Effector memory CD4-positive, alpha-beta T cell (primary cell): ENCODE data around the gene RGS6.

ENCODE experiments used
- DNase-seq, 3 donors: peaks; one replicate each; pipeline ENCODE4 v3.0.0-alpha.2; 2020
- H3K27ac ChIP-seq: 2 replicates; pipeline ENCODE4 v1.7.0; 2013; ENCODE audit warnings: mild to moderate bottlenecking, low read length, moderate library complexity; ENCODE audit not compliant: insufficient read depth, poor library complexity, severe bottlenecking
- H3K27me3 ChIP-seq: replicated peaks from 2 replicates; pipeline ENCODE4 v1.7.0; 2013; ENCODE audit warnings: mild to moderate bottlenecking, low read length; ENCODE audit not compliant: insufficient read depth, control insufficient read depth, poor library complexity, severe bottlenecking
- H3K36me3 ChIP-seq: 2 replicates; pipeline ENCODE4 v1.7.0; 2013; ENCODE audit warnings: mild to moderate bottlenecking, low read length, moderate library complexity; ENCODE audit not compliant: control insufficient read depth, insufficient read depth
- H3K4me1 ChIP-seq: 2 replicates; pipeline ENCODE4 v1.7.0; 2013; ENCODE audit warnings: low read length, mild to moderate bottlenecking; ENCODE audit not compliant: control insufficient read depth, insufficient read depth, poor library complexity, severe bottlenecking
- H3K4me3 ChIP-seq: 2 replicates; pipeline ENCODE4 v1.7.0; 2013; ENCODE audit warnings: low read length, low read depth, mild to moderate bottlenecking; ENCODE audit not compliant: insufficient read depth, poor library complexity, severe bottlenecking
- H3K9me3 ChIP-seq: 2 replicates; pipeline ENCODE4 v1.7.0; 2013; ENCODE audit warnings: mild to moderate bottlenecking, low read length, moderate library complexity; ENCODE audit not compliant: control insufficient read depth

RGS6 gene

DNA sequence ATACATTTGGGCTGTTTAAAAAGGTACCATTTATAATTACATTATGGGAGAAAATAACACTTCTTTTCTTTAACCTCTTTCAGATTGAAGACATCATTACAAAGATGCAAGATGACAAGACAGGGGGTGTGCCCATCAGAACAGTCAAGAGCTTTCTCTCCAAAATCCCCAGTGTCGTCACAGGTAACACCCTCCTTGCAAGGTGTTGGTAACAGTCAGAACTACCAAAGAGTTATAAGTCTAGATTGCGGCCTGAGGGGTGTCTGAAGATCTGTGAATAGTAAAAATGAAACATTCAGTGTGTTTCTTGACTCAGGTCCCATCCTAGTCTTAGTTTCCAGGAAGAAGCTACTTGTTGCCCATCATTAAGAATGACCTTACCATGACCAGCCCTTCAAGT is 419.8 kb downstream of the RGS6 start:
- Histone ChIP-seq H3K36me3 (no peaks in the 10 kb centered on the region), H3K9me3 (no peaks in the 10 kb centered on the region), H3K27me3 (no peaks in the 10 kb centered on the region), H3K4me1 (no peaks in the 10 kb centered on the region), H3K4me3 (no peak overlapping the region), H3K27ac (no peak overlapping the region)
- DNase-seq: no peak

DNA sequence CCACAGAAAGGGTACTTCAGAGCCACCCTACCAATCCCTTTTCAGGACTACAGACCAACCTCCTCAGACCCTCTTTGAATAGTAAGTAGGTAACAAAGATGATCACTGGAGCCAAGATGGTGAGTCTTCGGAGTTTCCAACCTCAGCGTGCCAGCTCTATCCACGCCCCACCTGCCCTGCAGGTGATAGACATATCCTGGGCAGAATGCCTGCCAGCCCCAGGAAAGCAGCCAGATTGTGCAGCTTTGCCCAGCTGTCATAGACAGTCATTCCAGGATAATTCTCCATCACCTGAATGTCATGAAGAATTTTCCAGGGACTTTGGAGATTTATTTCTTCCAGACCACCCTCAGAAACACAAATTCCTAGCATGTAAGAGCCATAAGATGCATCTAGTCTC is 434.4 kb downstream of the RGS6 start:
- no peaks in the 10 kb centered on the region for H3K27me3 ChIP-seq
- no peak overlapping the region for H3K27ac ChIP-seq
- no peak for DNase-seq
- no peak overlapping the region for H3K4me3 ChIP-seq
- H3K9me3 ChIP-seq: no peaks in the 10 kb centered on the region
- H3K4me1 ChIP-seq: no peaks in the 10 kb centered on the region
- no peaks in the 10 kb centered on the region for H3K36me3 ChIP-seq

DNA sequence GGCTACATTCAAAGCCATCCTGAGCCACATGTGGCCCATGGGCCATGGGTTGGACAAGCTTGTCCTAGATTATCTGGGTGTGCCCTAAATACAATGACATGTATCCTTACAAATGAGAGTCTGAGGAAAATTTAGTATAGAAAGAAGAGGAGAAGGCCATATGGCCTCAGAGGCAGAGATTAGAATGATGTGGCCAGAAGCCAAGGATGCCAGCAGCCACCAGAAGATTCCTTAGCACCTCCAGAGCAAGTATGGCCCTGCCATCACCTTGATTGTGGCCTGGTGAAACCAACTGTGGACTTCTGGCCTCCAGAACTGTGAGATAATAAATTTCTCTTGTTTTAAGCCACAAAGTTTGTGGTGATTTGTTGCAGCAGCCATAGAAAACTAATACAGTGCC is 436.9 kb downstream of the RGS6 start:
- H3K36me3 ChIP-seq: no peaks in the 10 kb centered on the region
- H3K27ac ChIP-seq: no peak overlapping the region
- no peak for DNase-seq
- no peaks in the 10 kb centered on the region for H3K9me3 ChIP-seq
- H3K27me3 ChIP-seq: no peaks in the 10 kb centered on the region
- no peak overlapping the region for H3K4me3 ChIP-seq
- no peaks in the 10 kb centered on the region for H3K4me1 ChIP-seq

DNA sequence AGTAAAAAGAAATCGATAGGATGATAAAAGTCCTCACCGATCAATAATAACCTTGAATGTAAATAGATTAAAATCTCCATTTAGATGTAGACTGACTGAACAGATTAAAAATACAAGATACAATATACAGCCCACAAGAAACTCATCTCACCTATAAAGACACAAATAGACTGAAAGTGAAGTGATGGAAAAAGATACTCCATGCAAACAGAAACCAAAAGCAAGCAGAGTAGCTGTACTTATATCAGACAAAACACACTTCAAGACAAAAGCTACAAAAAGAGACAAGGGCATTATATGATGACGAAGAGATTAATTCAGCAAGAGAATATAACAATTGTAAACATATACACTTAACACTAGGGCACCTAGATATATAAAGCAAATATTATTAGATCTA is 444.8 kb downstream of the RGS6 start:
- Histone ChIP-seq H3K27ac (no peak overlapping the region), H3K4me3 (no peak overlapping the region), H3K4me1 (no peaks in the 10 kb centered on the region), H3K9me3 (no peaks in the 10 kb centered on the region), H3K27me3 (peaks cover 4% of the 10 kb centered on the region), H3K36me3 (no peaks in the 10 kb centered on the region)
- DNase-seq: no peak

DNA sequence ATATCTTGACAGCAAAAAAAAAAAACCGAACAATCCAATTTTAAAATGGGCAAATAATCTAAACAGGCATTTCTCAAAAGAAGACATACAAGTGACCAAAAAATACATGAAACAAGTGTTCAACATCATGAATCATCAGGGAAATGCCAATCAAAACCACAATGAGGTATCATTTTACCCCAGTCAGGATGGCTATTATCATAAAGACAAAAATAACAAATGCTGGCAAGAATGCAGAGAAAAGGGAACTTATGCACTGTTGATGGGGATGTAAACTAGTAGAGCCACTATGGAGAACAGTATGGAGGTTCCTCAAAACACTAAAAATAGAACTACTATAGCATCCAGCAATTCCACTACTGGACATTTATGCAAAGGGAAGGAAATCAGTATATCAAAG is 448.2 kb downstream of the RGS6 start:
- Histone ChIP-seq H3K27me3 (peaks cover 2% of the 10 kb centered on the region), H3K9me3 (no peaks in the 10 kb centered on the region), H3K4me1 (no peaks in the 10 kb centered on the region), H3K4me3 (no peak overlapping the region), H3K36me3 (no peaks in the 10 kb centered on the region), H3K27ac (no peak overlapping the region)
- DNase-seq: no peak

DNA sequence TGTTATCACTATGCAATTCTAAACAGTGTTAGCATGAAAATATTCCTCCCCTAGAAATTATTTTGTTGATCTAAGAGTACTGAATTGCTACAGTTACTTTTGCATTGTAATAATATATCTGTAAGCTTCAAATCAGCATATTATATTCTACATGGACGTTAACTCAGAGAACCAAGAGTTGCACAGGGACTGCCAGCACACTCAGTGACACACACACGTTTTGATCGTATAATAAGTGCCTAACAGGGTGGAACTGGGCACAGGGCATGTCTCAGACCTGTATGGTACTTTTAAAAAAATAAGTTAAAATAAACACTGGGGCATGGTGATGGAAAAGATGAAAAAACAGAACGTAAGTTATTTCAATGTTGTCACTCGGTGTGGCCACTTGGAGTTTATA is 451.6 kb downstream of the RGS6 start:
- H3K4me3 ChIP-seq: no peak overlapping the region
- H3K4me1 ChIP-seq: no peaks in the 10 kb centered on the region
- H3K36me3 ChIP-seq: no peaks in the 10 kb centered on the region
- no peaks in the 10 kb centered on the region for H3K27me3 ChIP-seq
- no peak overlapping the region for H3K27ac ChIP-seq
- no peaks in the 10 kb centered on the region for H3K9me3 ChIP-seq
- no peak for DNase-seq

DNA sequence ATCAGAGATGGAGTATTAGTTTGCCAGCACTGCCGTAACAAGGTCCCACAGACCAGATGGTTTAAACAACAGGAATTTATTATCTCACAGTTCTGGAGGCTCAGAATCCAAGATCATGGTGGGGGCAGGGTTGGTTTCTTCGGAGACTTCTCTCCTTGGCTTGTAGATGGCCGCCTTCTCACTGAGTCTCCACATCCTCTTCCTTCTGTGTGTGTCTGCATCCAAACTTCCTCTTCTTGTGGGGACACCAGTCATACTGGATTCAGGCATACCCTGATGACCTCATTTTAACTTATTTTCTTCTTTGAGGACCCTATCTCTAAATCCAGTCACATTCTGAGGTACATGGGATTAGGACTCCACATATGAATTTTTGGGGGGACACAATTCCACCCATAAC is 455.5 kb downstream of the RGS6 start:
- Histone ChIP-seq H3K4me1 (no peaks in the 10 kb centered on the region), H3K4me3 (no peak overlapping the region), H3K9me3 (no peaks in the 10 kb centered on the region), H3K27me3 (no peaks in the 10 kb centered on the region), H3K36me3 (no peaks in the 10 kb centered on the region), H3K27ac (no peak overlapping the region)
- DNase-seq: no peak

DNA sequence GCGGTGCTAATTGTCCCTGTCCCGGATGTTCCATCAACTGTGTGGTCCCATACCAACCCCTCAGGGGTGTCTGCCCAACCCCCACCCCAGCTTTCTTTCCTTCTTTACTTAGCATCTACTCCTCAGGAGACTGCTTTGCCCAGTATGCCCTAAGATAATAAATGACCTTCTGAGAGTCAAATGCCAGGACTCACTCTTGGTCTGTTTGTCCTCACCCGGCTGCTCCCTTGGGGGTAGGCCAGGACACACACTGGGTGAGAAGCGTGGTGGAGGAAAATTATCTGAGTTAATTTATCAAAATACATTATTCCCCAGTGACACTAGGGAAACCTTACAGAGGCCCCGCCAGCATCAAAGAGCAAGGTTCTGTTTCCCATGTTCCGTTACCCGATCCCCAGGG is 457.0 kb downstream of the RGS6 start:
- no peaks in the 10 kb centered on the region for H3K9me3 ChIP-seq
- no peaks in the 10 kb centered on the region for H3K4me1 ChIP-seq
- no peaks in the 10 kb centered on the region for H3K27me3 ChIP-seq
- no peak overlapping the region for H3K4me3 ChIP-seq
- DNase-seq: no peak
- H3K27ac ChIP-seq: no peak overlapping the region
- no peaks in the 10 kb centered on the region for H3K36me3 ChIP-seq

DNA sequence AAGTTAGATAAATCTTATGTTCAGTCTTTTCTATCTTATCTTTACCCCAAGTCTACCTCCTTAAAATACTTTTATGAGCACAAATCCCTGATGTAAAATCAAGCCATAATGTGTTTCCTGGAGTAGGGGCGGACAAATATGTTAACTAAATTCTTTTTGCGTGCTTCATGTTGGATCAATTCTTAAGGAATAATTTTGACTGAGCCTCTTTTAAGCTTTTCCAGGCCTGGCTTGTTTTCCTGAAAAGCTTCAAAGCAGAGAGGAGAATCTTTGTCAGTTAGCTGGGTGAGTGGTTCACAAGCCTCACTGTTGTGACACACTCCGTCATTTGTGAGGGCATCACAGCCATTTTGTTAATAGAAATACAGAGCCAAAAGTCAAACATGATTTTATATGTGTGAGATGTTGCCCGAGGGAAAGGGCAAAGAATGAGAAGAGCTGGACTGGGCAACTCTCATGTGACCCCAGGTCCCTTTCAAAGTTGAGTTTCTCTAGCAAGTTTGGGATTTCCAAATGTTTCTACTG is 468.9 kb downstream of the RGS6 start:
- DNase-seq: no peak
- Histone ChIP-seq H3K4me1 (no peaks in the 10 kb centered on the region), H3K4me3 (no peak overlapping the region), H3K36me3 (no peaks in the 10 kb centered on the region), H3K27ac (no peak overlapping the region), H3K9me3 (no peaks in the 10 kb centered on the region), H3K27me3 (peaks cover 4% of the 10 kb centered on the region)

DNA sequence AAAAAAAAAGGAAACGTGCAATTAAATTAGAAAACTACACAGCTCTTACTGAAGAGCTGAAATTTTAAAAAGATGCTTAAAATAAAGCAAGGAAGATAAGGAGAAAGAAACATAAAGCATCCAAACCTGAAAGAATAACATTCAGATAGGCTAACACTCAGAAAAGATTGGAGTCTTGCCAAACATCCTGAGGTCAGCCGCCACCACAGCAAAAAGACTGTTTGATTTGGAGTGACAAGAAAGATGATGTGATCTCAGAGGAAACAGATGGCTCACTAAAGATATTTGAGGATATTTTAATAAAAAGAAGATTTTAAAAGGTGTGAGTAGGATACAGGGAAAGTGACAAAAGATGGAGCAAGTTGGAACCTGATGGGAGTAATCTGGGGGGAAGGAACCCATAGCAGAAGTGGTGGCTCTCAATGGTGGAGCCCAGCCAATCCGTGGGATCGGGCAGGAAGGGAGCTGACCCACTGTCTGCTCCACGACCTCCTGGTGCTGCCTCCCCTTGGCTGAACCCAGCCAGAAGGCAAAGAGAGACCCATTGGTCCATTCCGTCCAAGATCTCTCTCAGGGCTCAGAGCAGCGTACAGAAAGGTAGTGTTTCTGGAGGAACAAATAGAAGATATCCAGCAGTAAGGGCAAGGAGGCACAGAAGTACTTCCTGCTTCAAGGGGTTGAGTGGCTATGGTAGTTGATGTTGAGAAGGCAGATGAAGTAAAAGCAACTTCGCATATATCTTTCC is 469.6 kb downstream of the RGS6 start:
- Histone ChIP-seq H3K9me3 (no peaks in the 10 kb centered on the region), H3K4me1 (no peaks in the 10 kb centered on the region), H3K27me3 (peaks cover 4% of the 10 kb centered on the region), H3K27ac (no peak overlapping the region), H3K36me3 (no peaks in the 10 kb centered on the region), H3K4me3 (no peak overlapping the region)
- peak in 1 of 3 donors; percentile 10 for DNase-seq
